Measurements from ENCODE around the gene KRTAP10-3.

- TF ChIP-seq POLR2A (IDR thresholded peaks at IDR 0.05; ENCODE audit: low read depth, low read length) (no peak), MAX (IDR thresholded peaks at IDR 0.05; ENCODE audit: insufficient read depth, insufficient read length) (no peak), CTCF (IDR thresholded peaks at IDR 0.05; ENCODE audit: extremely low read depth in 1 of 2, insufficient read depth in 1 of 2, low read depth in 1 of 2, low read length in 2 of 2) (no peak), POLR2AphosphoS5 (IDR thresholded peaks at IDR 0.05; ENCODE audit: insufficient read depth, low read depth, low read length) (no peak), EZH2 (IDR thresholded peaks at IDR 0.05; ENCODE audit: borderline replicate concordance, low read depth, low read length, severe bottlenecking) (no peak), JUN (IDR thresholded peaks at IDR 0.05; ENCODE audit: borderline replicate concordance, insufficient read depth, insufficient read length, low read depth) (no peak), MYC (IDR thresholded peaks at IDR 0.05; ENCODE audit: low read depth, low read length) (no peak), GATA2 (IDR thresholded peaks at IDR 0.05; ENCODE audit: insufficient read depth, insufficient read length, low read depth, low read length) (no peak), FOS (IDR thresholded peaks at IDR 0.05; ENCODE audit: borderline replicate concordance, insufficient read depth, low read length) (no peak)
These were observed 47.9 kb upstream of the KRTAP10-3 start for GRCh38 chr21:44606495-44606894.
